MM.1S (cell line): ENCODE data around the gene EPHB1.

ENCODE experiments used
- DNase-seq: peaks from one replicate; pipeline ENCODE4 v3.0.0-alpha.2; 2015
- H2AFZ ChIP-seq: fragments of 300-600 bp; sonication (generic); 2 replicates; pipeline ENCODE4 v1.6.0; 2016; ENCODE audit warnings: antibody characterized with exemption, low read length
- H3F3A ChIP-seq: fragments of 300-600 bp; sonication (generic); 2 replicates; pipeline ENCODE4 v1.6.1; 2016; ENCODE audit warnings: mild to moderate bottlenecking, antibody characterized with exemption, low read length, moderate library complexity, mixed read lengths; ENCODE audit not compliant: insufficient read depth
- H3K27ac ChIP-seq: fragments of 300-600 bp; sonication (generic); 2 replicates; pipeline ENCODE4 v1.5.1; 2016; ENCODE audit warnings: mild to moderate bottlenecking, low read length
- H3K27me3 ChIP-seq: fragments of 300-600 bp; sonication (generic); replicated peaks from 2 replicates; pipeline ENCODE4 v1.6.0; 2016; ENCODE audit warnings: low read length; ENCODE audit not compliant: insufficient read depth
- H3K36me3 ChIP-seq: fragments of 300-600 bp; sonication (generic); replicated peaks from 2 replicates; pipeline ENCODE4 v1.6.1; 2016; ENCODE audit warnings: mild to moderate bottlenecking, low read length, mixed read lengths; ENCODE audit not compliant: insufficient read depth
- H3K4me1 ChIP-seq: fragments of 300-600 bp; sonication (generic); 2 replicates; pipeline ENCODE4 v1.6.1; 2016; ENCODE audit warnings: low read length, mixed read lengths
- H3K4me2 ChIP-seq: fragments of 300-600 bp; sonication (generic); 2 replicates; pipeline ENCODE4 v1.6.0; 2016; ENCODE audit warnings: low read depth, low read length
- H3K4me3 ChIP-seq: fragments of 300-600 bp; sonication (generic); 2 replicates; pipeline ENCODE4 v1.5.1; 2016; ENCODE audit warnings: low read length, mixed read lengths
- H3K79me2 ChIP-seq: fragments of 300-600 bp; sonication (generic); 2 replicates; pipeline ENCODE4 v1.6.1; 2016; ENCODE audit warnings: mixed run types, low read length, mixed read lengths
- H3K9ac ChIP-seq: fragments of 300-600 bp; sonication (generic); 2 replicates; pipeline ENCODE4 v1.6.1; 2016; ENCODE audit warnings: low read length, mixed read lengths
- H3K9me2 ChIP-seq: fragments of 300-600 bp; sonication (generic); replicated peaks from 2 replicates; pipeline ENCODE4 v1.6.1; 2016; ENCODE audit warnings: mild to moderate bottlenecking, low read length, mixed read lengths; ENCODE audit not compliant: insufficient read depth
- H3K9me3 ChIP-seq: fragments of 300-600 bp; sonication (generic); replicated peaks from 2 replicates; pipeline ENCODE4 v1.6.1; 2016; ENCODE audit warnings: mild to moderate bottlenecking, low read length, mixed read lengths; ENCODE audit not compliant: insufficient read depth
- H4K20me1 ChIP-seq: fragments of 300-600 bp; sonication (generic); 2 replicates; pipeline ENCODE4 v1.6.1; 2016; ENCODE audit warnings: mild to moderate bottlenecking, low read length, moderate library complexity, mixed read lengths; ENCODE audit not compliant: insufficient read depth
- EZH2 ChIP-seq: fragments of 300-600 bp; sonication (generic); optimal IDR thresholded peaks from 2 replicates; pipeline ENCODE3; 2017; ENCODE audit warnings: low read depth, mild to moderate bottlenecking, antibody characterized with exemption, low read length, mixed read lengths
- EZH2phosphoT487 ChIP-seq: fragments of 300-600 bp; sonication (generic); IDR thresholded peaks from 2 replicates; pipeline ENCODE4 v1.6.1; 2018; ENCODE audit warnings: antibody characterized with exemption, low read length
- TF ChIP-seq, protein P1 (sequence below): fragments of 300-600 bp; sonication (generic); IDR thresholded peaks from 2 replicates; pipeline ENCODE4 v1.5.1; 2016; ENCODE audit warnings: antibody characterized with exemption, low read length, mixed read lengths

Gene EPHB1

DNA sequence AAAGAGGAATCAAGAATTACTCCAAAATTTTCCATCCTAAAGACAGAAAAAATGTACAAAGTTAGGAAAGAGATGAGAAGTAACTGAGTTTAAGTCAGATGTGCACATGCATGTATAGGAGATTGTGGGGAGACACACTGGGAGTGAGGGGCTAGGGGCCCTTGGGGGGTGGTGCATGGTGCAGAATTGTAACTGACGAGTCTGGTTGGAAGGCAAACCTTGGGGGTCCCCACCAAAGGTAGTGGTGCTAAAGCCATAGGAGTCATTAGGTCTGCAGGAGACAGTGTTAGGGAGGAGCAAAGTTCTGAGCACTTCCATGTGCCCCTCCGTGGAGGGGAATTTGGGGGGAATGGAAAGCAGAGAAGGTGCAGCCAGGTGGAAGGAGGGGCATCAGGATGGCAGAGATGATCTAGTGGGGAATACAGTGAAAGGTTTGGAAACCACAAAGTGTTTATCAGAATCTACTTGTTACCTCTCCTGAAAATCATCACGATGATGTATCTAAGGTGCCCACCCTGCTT, 37.5 kb upstream of the EPHB1 start:
- no peak overlapping the region for H2AFZ ChIP-seq
- no peaks in the 10 kb centered on the region for H3K9me3 ChIP-seq
- no peaks in the 10 kb centered on the region for H3K4me1 ChIP-seq
- no peak overlapping the region for H3K9ac ChIP-seq
- no peaks in the 10 kb centered on the region for H3F3A ChIP-seq
- H3K9me2 ChIP-seq, result no peaks in the 10 kb centered on the region
- H3K27me3 ChIP-seq, result no peaks in the 10 kb centered on the region
- no peak overlapping the region for H3K27ac ChIP-seq
- no peak overlapping the region for H3K4me2 ChIP-seq
- TF ChIP-seq EZH2, result no peak
- H3K36me3 ChIP-seq, result no peaks in the 10 kb centered on the region
- H3K79me2 ChIP-seq, result no peaks in the 10 kb centered on the region
- H3K4me3 ChIP-seq, result no peak overlapping the region
- H4K20me1 ChIP-seq, result no peaks in the 10 kb centered on the region
- DNase-seq, result no peak

- Histone ChIP-seq H3K9ac (no peak overlapping the region), H3K4me2 (no peak overlapping the region), H3K4me3 (no peak overlapping the region), H3K79me2 (no peaks in the 10 kb centered on the region), H3K9me3 (no peaks in the 10 kb centered on the region), H3F3A (no peaks in the 10 kb centered on the region), H3K27ac (no peak overlapping the region), H3K9me2 (no peaks in the 10 kb centered on the region), H3K4me1 (no peaks in the 10 kb centered on the region), H4K20me1 (no peaks in the 10 kb centered on the region), H3K36me3 (no peaks in the 10 kb centered on the region), H3K27me3 (no peaks in the 10 kb centered on the region), H2AFZ (no peak overlapping the region)
- TF ChIP-seq, protein P1, sequence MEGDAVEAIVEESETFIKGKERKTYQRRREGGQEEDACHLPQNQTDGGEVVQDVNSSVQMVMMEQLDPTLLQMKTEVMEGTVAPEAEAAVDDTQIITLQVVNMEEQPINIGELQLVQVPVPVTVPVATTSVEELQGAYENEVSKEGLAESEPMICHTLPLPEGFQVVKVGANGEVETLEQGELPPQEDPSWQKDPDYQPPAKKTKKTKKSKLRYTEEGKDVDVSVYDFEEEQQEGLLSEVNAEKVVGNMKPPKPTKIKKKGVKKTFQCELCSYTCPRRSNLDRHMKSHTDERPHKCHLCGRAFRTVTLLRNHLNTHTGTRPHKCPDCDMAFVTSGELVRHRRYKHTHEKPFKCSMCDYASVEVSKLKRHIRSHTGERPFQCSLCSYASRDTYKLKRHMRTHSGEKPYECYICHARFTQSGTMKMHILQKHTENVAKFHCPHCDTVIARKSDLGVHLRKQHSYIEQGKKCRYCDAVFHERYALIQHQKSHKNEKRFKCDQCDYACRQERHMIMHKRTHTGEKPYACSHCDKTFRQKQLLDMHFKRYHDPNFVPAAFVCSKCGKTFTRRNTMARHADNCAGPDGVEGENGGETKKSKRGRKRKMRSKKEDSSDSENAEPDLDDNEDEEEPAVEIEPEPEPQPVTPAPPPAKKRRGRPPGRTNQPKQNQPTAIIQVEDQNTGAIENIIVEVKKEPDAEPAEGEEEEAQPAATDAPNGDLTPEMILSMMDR, result no peak
- TF ChIP-seq EZH2phosphoT487 (no peak), EZH2 (no peak)
- DNase-seq, result no peak
These were observed 33.8 kb upstream of the EPHB1 start for GRCh38 chr3:134761213-134761612.

GRCh38 chr3:134762016-134762415, 33.0 kb upstream of the EPHB1 start:
- Histone ChIP-seq H3K9me3 (no peaks in the 10 kb centered on the region), H3F3A (no peaks in the 10 kb centered on the region)
- DNase-seq, result no peak

GRCh38 chr3:134765468-134765867, 29.6 kb upstream of the EPHB1 start:
- Histone ChIP-seq H3K4me2 (no peak overlapping the region), H3K36me3 (no peaks in the 10 kb centered on the region), H3K4me1 (no peaks in the 10 kb centered on the region), H3K4me3 (no peak overlapping the region), H4K20me1 (no peaks in the 10 kb centered on the region), H3K9me3 (no peaks in the 10 kb centered on the region), H3K9ac (no peak overlapping the region), H3K9me2 (no peaks in the 10 kb centered on the region), H3F3A (no peaks in the 10 kb centered on the region), H3K27me3 (no peaks in the 10 kb centered on the region), H2AFZ (no peak overlapping the region), H3K79me2 (no peaks in the 10 kb centered on the region), H3K27ac (no peak overlapping the region)
- DNase-seq, result no peak
- no peak for TF ChIP-seq EZH2phosphoT487
- TF ChIP-seq, protein P1, result no peak
- TF ChIP-seq EZH2, result no peak

More at GRCh38 chr3:134762016-134762415, 33.0 kb upstream of the EPHB1 start:
- H3K4me2 ChIP-seq, result no peak overlapping the region
- no peaks in the 10 kb centered on the region for H3K9me2 ChIP-seq
- H3K4me1 ChIP-seq, result no peaks in the 10 kb centered on the region
- H3K27me3 ChIP-seq, result no peaks in the 10 kb centered on the region
- H3K4me3 ChIP-seq, result no peak overlapping the region
- H3K79me2 ChIP-seq, result no peaks in the 10 kb centered on the region
- TF ChIP-seq, protein P1, result no peak
- TF ChIP-seq EZH2 (no peak), EZH2phosphoT487 (no peak)
- no peak overlapping the region for H3K9ac ChIP-seq
- H2AFZ ChIP-seq, result no peak overlapping the region
- no peaks in the 10 kb centered on the region for H4K20me1 ChIP-seq
- H3K27ac ChIP-seq, result no peak overlapping the region
- no peaks in the 10 kb centered on the region for H3K36me3 ChIP-seq
